ENCODE results near the gene CNN3.

The CNN3 gene

DNA sequence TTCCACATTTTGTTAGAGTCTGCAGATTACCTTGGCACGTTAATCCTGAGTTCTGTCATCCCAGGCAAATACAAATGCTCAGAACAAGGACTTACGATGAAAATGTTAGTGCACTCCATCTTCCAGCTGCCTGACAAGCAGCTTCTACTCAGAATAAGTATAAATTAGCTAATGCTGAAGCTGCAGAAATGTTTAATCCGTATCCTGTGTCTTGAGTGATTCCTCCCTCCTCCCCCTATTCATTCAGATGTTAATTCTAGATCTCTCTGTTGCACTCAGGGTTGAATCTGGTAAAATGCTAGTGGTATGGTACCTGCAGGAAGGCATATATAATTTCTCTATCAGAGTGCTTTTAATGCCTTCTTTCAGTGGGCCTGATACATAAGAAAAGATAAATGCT lies 39.8 kb downstream of the CNN3 start:
- no peaks in the 10 kb centered on the region for H3K79me2 ChIP-seq (ENCODE audit: control insufficient read depth, insufficient read depth, low read length, unreplicated experiment)
- 0 out of 2 replicates have a peak, but pooled peaks cover 4% of the 10 kb centered on the region for H3K36me3 ChIP-seq (ENCODE audit: insufficient read depth, low read length)
- no peak overlapping the region for H2AFZ ChIP-seq (ENCODE audit: low read length, unreplicated experiment)
- H3K27ac ChIP-seq (ENCODE audit: low read depth, low read length), result no peak overlapping the region
- H3K4me1 ChIP-seq (ENCODE audit: control insufficient read depth, insufficient read depth, low read length, unreplicated experiment), result peaks cover 14% of the 10 kb centered on the region
- H3K4me3 ChIP-seq (ENCODE audit: low read depth, low read length), result no peak overlapping the region
- no peaks in the 10 kb centered on the region for H3K27me3 ChIP-seq (ENCODE audit: insufficient read depth, low read length)

DNA sequence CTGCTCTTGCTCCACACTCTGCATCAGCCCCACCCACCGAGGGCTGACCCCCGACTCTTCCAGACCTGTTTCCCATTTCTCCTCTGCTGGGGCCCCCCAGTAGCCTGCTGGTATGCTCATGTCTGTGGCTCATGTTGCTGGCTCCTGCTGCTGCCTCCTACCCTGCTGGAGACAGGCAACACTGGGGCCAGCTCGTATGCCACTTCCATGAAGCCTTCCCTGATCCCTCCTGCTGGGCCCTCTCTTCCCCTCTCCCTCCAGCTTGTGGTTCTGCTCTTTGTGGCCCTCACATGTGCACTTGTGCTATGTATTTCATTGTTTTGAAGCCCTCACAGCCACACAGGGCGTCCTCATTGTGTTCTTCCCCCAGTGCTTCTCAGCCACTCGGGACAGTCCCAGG lies 40.5 kb downstream of the CNN3 start:
- Histone ChIP-seq H3K4me1 (ENCODE audit: control insufficient read depth, insufficient read depth, low read length, unreplicated experiment) (peaks cover 14% of the 10 kb centered on the region), H3K79me2 (ENCODE audit: control insufficient read depth, insufficient read depth, low read length, unreplicated experiment) (no peaks in the 10 kb centered on the region), H3K36me3 (ENCODE audit: insufficient read depth, low read length) (0 out of 2 replicates have a peak, but pooled peaks cover 4% of the 10 kb centered on the region), H3K4me3 (ENCODE audit: low read depth, low read length) (no peak overlapping the region), H3K27me3 (ENCODE audit: insufficient read depth, low read length) (no peaks in the 10 kb centered on the region), H2AFZ (ENCODE audit: low read length, unreplicated experiment) (no peak overlapping the region), H3K27ac (ENCODE audit: low read depth, low read length) (no peak overlapping the region)

DNA sequence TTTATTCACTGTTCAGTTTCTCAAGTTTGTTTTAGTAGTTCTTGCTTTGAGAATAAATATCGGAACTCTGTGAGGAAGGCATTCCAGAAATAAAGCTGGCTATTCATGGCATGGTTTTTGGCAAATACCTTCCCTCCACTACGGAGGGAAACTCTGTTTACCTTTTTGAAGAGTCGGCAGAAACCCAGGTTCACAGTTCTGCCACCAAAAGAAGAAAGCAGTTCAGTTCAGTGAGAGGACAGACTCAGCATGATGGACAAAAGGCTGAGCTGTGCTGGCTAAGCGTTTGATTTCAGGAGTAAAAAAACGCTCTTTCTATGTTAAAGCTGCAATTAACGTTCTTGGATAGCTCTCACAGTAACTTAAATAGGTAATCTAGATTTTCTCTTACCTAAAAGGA lies 42.4 kb downstream of the CNN3 start:
- Histone ChIP-seq H3K36me3 (ENCODE audit: insufficient read depth, low read length) (no peaks in the 10 kb centered on the region), H3K79me2 (ENCODE audit: control insufficient read depth, insufficient read depth, low read length, unreplicated experiment) (no peaks in the 10 kb centered on the region), H2AFZ (ENCODE audit: low read length, unreplicated experiment) (peak overlapping the region; percentile 58), H3K27ac (ENCODE audit: low read depth, low read length) (peak overlapping the region; percentile 71), H3K4me1 (ENCODE audit: control insufficient read depth, insufficient read depth, low read length, unreplicated experiment) (peaks cover 14% of the 10 kb centered on the region), H3K27me3 (ENCODE audit: insufficient read depth, low read length) (no peaks in the 10 kb centered on the region), H3K4me3 (ENCODE audit: low read depth, low read length) (peak overlapping the region; percentile 62; the same call in 1 of the 2 replicates)

DNA sequence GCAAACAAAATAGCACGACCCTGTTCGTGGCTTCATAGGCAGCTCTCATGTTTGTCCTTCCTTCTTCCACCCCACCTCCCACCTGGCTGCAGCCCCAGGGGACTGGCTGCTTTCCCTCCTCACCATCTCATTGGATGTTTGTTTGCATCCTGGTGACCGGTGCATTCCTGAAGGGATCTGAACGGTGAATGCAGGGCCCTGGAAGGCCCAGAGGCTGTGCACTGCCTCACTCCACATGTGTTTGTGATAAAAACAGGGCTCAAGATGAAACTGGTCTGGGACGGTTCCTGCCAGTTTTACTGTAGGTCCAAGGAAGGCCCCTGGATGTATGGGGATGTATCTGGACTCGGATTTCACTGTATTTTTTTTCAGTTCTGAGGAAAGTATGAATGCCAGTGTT lies 42.8 kb downstream of the CNN3 start:
- Histone ChIP-seq H3K4me1 (ENCODE audit: control insufficient read depth, insufficient read depth, low read length, unreplicated experiment) (peaks cover 14% of the 10 kb centered on the region), H3K4me3 (ENCODE audit: low read depth, low read length) (peak overlapping the region; percentile 62; the same call in 1 of the 2 replicates), H3K27ac (ENCODE audit: low read depth, low read length) (peak overlapping the region; percentile 71), H3K27me3 (ENCODE audit: insufficient read depth, low read length) (no peaks in the 10 kb centered on the region), H2AFZ (ENCODE audit: low read length, unreplicated experiment) (peak overlapping the region; percentile 58), H3K36me3 (ENCODE audit: insufficient read depth, low read length) (no peaks in the 10 kb centered on the region), H3K79me2 (ENCODE audit: control insufficient read depth, insufficient read depth, low read length, unreplicated experiment) (no peaks in the 10 kb centered on the region)

DNA sequence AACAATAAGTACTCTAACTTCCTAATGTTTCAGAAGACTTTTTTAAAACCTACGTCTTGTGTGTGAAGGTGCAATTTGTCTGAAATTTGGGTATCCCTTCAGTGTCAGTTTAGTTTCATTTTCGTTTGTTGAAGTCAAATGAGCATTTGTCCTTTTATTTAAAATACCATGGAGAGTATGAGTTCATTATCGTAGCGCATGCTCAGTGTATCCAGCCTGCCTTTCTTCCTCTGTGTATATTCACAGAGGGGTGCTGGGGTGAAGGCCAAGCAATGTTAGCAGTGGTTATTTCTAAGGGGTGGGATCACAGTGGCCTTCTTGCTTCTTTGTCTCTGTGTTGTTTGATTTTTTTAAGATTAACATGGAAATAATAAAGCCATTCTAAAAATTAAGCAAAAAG lies 43.2 kb downstream of the CNN3 start:
- no peaks in the 10 kb centered on the region for H3K36me3 ChIP-seq (ENCODE audit: insufficient read depth, low read length)
- peak overlapping the region; percentile 58 for H2AFZ ChIP-seq (ENCODE audit: low read length, unreplicated experiment)
- no peaks in the 10 kb centered on the region for H3K79me2 ChIP-seq (ENCODE audit: control insufficient read depth, insufficient read depth, low read length, unreplicated experiment)
- no peaks in the 10 kb centered on the region for H3K27me3 ChIP-seq (ENCODE audit: insufficient read depth, low read length)
- H3K4me1 ChIP-seq (ENCODE audit: control insufficient read depth, insufficient read depth, low read length, unreplicated experiment), result peaks cover 14% of the 10 kb centered on the region
- H3K4me3 ChIP-seq (ENCODE audit: low read depth, low read length), result peak overlapping the region; percentile 62
- peak overlapping the region; percentile 71 for H3K27ac ChIP-seq (ENCODE audit: low read depth, low read length)

DNA sequence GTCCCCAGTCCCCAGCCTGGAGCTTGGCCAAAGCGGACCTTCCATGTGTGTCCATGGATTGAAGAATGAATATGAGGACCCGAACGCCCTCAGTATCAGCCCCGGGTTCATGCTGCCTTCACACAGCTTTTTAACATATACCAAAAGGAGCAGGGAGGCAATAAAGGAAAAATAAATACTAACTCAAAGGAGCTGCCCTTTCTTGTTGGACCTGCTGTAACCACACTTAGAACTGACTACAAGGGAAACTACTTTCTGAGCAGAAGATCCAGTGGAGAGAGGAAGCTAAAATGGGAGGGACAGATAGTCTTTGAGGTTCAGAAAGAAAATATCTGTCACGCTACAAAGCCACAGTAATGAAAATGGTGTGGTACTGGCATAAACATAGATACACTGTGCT lies 48.6 kb downstream of the CNN3 start:
- H3K27ac ChIP-seq (ENCODE audit: low read depth, low read length), result no peak overlapping the region
- H3K4me1 ChIP-seq (ENCODE audit: control insufficient read depth, insufficient read depth, low read length, unreplicated experiment), result peaks cover 2% of the 10 kb centered on the region
- H2AFZ ChIP-seq (ENCODE audit: low read length, unreplicated experiment), result no peak overlapping the region
- no peaks in the 10 kb centered on the region for H3K36me3 ChIP-seq (ENCODE audit: insufficient read depth, low read length)
- no peaks in the 10 kb centered on the region for H3K27me3 ChIP-seq (ENCODE audit: insufficient read depth, low read length)
- H3K79me2 ChIP-seq (ENCODE audit: control insufficient read depth, insufficient read depth, low read length, unreplicated experiment), result no peaks in the 10 kb centered on the region
- H3K4me3 ChIP-seq (ENCODE audit: low read depth, low read length), result no peak overlapping the region

DNA sequence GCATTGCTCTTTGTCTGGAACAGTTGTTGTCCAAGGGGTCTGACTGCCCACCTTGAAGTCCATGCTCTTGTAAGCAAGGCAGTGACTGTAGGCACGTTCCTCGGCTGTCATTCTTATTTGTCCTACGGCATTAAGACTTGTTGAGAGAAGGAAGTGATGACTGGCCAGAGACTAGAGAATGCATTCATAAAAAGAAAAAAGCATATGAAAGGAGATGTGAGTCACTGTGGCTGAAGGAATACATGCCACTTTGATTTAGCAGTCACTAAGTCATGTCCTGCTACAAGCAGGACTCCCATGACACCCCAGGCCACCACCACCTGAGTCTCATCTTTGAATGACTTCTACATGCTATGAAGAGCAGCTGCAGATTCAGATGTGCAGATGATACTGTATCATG lies 50.5 kb downstream of the CNN3 start:
- Histone ChIP-seq H3K79me2 (ENCODE audit: control insufficient read depth, insufficient read depth, low read length, unreplicated experiment) (no peaks in the 10 kb centered on the region), H2AFZ (ENCODE audit: low read length, unreplicated experiment) (no peak overlapping the region), H3K4me1 (ENCODE audit: control insufficient read depth, insufficient read depth, low read length, unreplicated experiment) (no peaks in the 10 kb centered on the region), H3K27ac (ENCODE audit: low read depth, low read length) (no peak overlapping the region), H3K27me3 (ENCODE audit: insufficient read depth, low read length) (no peaks in the 10 kb centered on the region), H3K4me3 (ENCODE audit: low read depth, low read length) (no peak overlapping the region), H3K36me3 (ENCODE audit: insufficient read depth, low read length) (no peaks in the 10 kb centered on the region)

DNA sequence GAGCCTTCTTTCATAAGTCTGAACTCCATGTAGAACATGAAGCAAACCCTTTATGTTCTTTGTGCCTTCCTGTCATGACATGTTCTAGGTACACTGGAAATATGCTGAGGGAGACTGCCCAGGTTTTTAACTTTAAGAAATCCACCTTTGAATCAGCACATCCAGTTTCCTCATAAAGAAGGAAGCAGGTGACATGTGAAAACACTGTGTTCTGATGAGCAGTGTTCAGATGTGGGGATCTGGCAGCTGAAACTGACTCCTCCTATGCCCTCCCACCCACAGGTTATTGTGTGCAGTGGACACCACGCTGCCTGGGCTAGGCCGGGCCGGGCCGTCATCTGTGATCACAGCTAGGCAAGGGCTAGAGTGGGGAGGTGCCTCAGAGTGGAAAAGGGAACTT lies 51.1 kb downstream of the CNN3 start:
- H3K27me3 ChIP-seq (ENCODE audit: insufficient read depth, low read length), result no peaks in the 10 kb centered on the region
- no peaks in the 10 kb centered on the region for H3K4me1 ChIP-seq (ENCODE audit: control insufficient read depth, insufficient read depth, low read length, unreplicated experiment)
- no peaks in the 10 kb centered on the region for H3K79me2 ChIP-seq (ENCODE audit: control insufficient read depth, insufficient read depth, low read length, unreplicated experiment)
- H3K27ac ChIP-seq (ENCODE audit: low read depth, low read length), result no peak overlapping the region
- no peaks in the 10 kb centered on the region for H3K36me3 ChIP-seq (ENCODE audit: insufficient read depth, low read length)
- no peak overlapping the region for H2AFZ ChIP-seq (ENCODE audit: low read length, unreplicated experiment)
- no peak overlapping the region for H3K4me3 ChIP-seq (ENCODE audit: low read depth, low read length)

DNA sequence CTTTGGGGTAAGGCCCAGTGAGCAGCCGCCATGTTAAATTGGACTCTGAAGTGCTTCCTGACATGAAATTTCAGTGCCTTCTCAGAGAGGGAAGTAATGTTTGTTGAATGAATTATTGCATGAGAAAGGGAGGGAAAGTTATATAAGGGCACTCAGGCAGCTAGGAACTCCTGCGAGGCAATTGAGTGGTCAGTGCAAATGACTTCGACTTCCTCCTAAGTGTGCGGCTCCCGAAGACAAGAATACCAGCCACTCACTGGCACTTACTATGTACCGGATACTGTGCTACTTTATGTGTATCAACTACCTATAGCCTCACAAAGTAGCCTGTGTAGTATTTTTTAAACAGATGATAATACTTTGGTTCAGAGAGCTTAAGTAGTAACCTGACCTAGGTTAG lies 52.5 kb downstream of the CNN3 start:
- Histone ChIP-seq H3K27ac (ENCODE audit: low read depth, low read length) (no peak overlapping the region), H3K27me3 (ENCODE audit: insufficient read depth, low read length) (no peaks in the 10 kb centered on the region), H3K4me3 (ENCODE audit: low read depth, low read length) (no peak overlapping the region), H3K36me3 (ENCODE audit: insufficient read depth, low read length) (no peaks in the 10 kb centered on the region), H3K4me1 (ENCODE audit: control insufficient read depth, insufficient read depth, low read length, unreplicated experiment) (no peaks in the 10 kb centered on the region), H2AFZ (ENCODE audit: low read length, unreplicated experiment) (no peak overlapping the region), H3K79me2 (ENCODE audit: control insufficient read depth, insufficient read depth, low read length, unreplicated experiment) (no peaks in the 10 kb centered on the region)

DNA sequence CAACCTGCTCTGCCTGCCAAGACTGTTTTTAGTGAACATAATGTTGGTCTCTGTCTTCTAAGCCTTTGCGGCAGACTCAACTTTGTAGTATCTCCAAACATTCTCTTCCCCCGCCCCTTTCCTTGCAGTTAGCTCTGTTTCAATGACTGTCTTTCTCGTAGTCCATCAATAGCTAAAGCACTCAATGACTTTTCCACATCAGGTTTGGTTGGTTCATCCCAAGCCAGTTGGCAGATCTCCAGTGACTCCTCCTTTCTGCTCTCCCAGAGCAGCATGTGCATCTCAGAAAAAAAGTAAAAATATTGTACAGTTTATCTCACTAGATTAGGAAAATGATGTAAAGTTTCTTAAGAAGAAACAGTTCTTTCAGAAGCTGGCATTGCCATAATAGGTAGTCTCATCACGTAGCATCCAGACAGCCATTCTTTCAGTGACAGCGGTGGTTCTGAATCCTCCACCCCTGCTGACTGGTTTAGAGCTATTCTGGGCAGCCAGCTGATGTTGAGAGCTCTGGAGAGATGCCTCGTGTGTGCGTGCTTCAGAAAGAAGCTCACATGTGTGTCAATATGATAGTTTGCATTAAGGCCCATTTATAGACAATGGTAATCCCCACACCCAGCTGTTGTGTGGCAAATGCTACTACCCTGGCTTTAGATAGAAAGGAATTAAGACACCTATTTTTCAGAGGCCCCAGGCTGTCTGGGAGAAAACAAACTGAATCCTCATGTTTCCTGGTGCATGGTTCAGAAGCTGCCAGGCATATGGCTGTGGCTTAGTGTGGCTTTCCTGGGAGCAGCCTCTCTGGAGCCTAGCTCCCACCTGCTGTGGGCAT lies 53.2 kb downstream of the CNN3 start:
- Histone ChIP-seq H2AFZ (ENCODE audit: low read length, unreplicated experiment) (no peak overlapping the region), H3K27me3 (ENCODE audit: insufficient read depth, low read length) (no peaks in the 10 kb centered on the region), H3K27ac (ENCODE audit: low read depth, low read length) (no peak overlapping the region)

DNA sequence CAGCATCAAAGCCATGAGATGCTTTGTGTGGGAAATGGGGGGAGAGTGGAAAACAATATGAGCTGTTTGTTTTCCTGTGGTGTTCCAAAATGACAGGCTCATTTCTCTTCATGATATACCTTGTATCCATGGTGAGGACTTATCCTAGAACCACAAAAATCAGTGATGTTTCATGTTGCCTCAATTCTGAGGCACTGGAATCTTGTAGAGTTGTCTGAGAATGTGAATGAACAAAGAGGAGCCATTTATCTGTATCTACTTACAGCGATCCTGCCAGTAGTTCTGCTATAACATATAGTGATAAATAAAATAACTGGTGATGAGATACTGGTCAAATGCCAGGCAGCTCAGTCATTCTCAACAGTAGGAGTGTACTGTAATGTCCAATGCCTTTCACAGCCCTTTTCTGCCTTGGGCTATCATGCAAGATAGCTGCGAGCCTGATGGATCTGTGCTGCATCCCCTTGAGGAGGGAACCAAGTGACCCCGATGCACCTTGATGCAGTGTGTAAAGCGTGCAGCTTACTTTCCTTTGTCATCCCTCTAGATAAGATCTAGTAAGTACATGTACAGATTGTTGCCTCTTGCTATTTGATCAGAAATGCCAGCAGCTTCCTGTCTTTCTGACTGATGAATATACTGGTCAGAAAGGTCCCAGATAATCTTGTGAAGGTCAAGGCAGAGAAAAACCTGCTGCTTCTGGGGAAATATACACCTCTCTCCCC lies 54.0 kb downstream of the CNN3 start:
- H3K79me2 ChIP-seq (ENCODE audit: control insufficient read depth, insufficient read depth, low read length, unreplicated experiment), result no peaks in the 10 kb centered on the region
- H3K27ac ChIP-seq (ENCODE audit: low read depth, low read length), result no peak overlapping the region

More for the DNA sequence above, 53.2 kb downstream of the CNN3 start:
- H3K79me2 ChIP-seq (ENCODE audit: control insufficient read depth, insufficient read depth, low read length, unreplicated experiment), result no peaks in the 10 kb centered on the region
- H3K36me3 ChIP-seq (ENCODE audit: insufficient read depth, low read length), result no peaks in the 10 kb centered on the region
- no peak overlapping the region for H3K4me3 ChIP-seq (ENCODE audit: low read depth, low read length)
- H3K4me1 ChIP-seq (ENCODE audit: control insufficient read depth, insufficient read depth, low read length, unreplicated experiment), result no peaks in the 10 kb centered on the region

More for the DNA sequence above, 54.0 kb downstream of the CNN3 start:
- H2AFZ ChIP-seq (ENCODE audit: low read length, unreplicated experiment), result no peak overlapping the region
- H3K27me3 ChIP-seq (ENCODE audit: insufficient read depth, low read length), result no peaks in the 10 kb centered on the region
- no peak overlapping the region for H3K4me3 ChIP-seq (ENCODE audit: low read depth, low read length)
- H3K4me1 ChIP-seq (ENCODE audit: control insufficient read depth, insufficient read depth, low read length, unreplicated experiment), result no peaks in the 10 kb centered on the region
- no peaks in the 10 kb centered on the region for H3K36me3 ChIP-seq (ENCODE audit: insufficient read depth, low read length)
